Measurements from ENCODE around the gene SYCP2.

- TF ChIP-seq EP300 (IDR thresholded peaks at IDR 0.05) = no peak
- no peak for TF ChIP-seq CTCF (IDR thresholded peaks at IDR 0.05)
- TF ChIP-seq POLR2AphosphoS5 (IDR thresholded peaks at IDR 0.05) = no peak
- TF ChIP-seq POLR2A (IDR thresholded peaks at IDR 0.05) = no peak
Measured at GRCh38 chr20:59983076-59983475, 49.6 kb upstream of the SYCP2 start.
